Ammon's horn (tissue), 1 donor: Measurements from ENCODE around the gene TSPAN5.
"Not testable (repeated sequence)": the region's sequence is repeated elsewhere in the genome, so short reads cannot be mapped to it uniquely, and the experiment has no call there.

Experiments
- DNase-seq: peaks from one replicate; pipeline ENCODE4 v3.0.0-alpha.2; 2016; ENCODE audit warnings: low spot score

Gene TSPAN5

GRCh38 chr4:98461121-98461865 is 197.1 kb downstream of the TSPAN5 start:
- not testable (repeated sequence) for DNase-seq

- DNase-seq = not testable (repeated sequence)
Measured at GRCh38 chr4:98457422-98457821, 201.0 kb downstream of the TSPAN5 start.

GRCh38 chr4:98452091-98452490 is 206.3 kb downstream of the TSPAN5 start:
- DNase-seq = no peak

- no peak for DNase-seq
Measured at GRCh38 chr4:98448908-98449307, 209.5 kb downstream of the TSPAN5 start.

- no peak for DNase-seq
Measured at GRCh38 chr4:98447648-98448047, 210.8 kb downstream of the TSPAN5 start.

GRCh38 chr4:98446499-98447375 is 211.7 kb downstream of the TSPAN5 start:
- DNase-seq = no peak

GRCh38 chr4:98444371-98444770 is 214.0 kb downstream of the TSPAN5 start:
- no peak for DNase-seq

- no peak for DNase-seq
Measured at GRCh38 chr4:98434816-98435215, 223.6 kb downstream of the TSPAN5 start.

- no peak for DNase-seq
Measured at GRCh38 chr4:98433691-98434090, 224.7 kb downstream of the TSPAN5 start.

- DNase-seq = no peak
Measured at GRCh38 chr4:98430708-98431403, 227.6 kb downstream of the TSPAN5 start.

- peak; percentile 15 for DNase-seq
Measured at GRCh38 chr4:98423009-98423408, 235.4 kb downstream of the TSPAN5 start.

GRCh38 chr4:98421111-98421510 is 237.3 kb downstream of the TSPAN5 start:
- DNase-seq = no peak
